Transverse colon (tissue), 4 donors: ENCODE results near the gene GSG1L2.

Experiments used
- EP300 ChIP-seq: sonication (generic); formaldehyde crosslinking; IDR thresholded peaks from one replicate; pipeline ENCODE4 v1.6.1; 2017; ENCODE audit warnings: antibody characterized with exemption, low read depth
- POLR2A ChIP-seq: fragments of 450-650 bp; IDR thresholded peaks from one replicate; pipeline ENCODE4 v1.6.1; 2016; ENCODE audit warnings: antibody characterized with exemption, mild to moderate bottlenecking, moderate library complexity
- POLR2AphosphoS5 ChIP-seq, 3 donors: sonication (generic); formaldehyde crosslinking; IDR thresholded peaks; one replicate each; pipeline ENCODE4 v1.6.1; 2016; ENCODE audit warnings: antibody characterized with exemption in 3 of 3
- TF ChIP-seq, protein P1 (sequence below), 5 experiments: fragments of 200-600 bp in 3 of 5; fragments of 450-650 bp in 2 of 5; sonication (generic) in 3 of 5; IDR thresholded peaks; 1 replicate in 2 of 5; 2 replicates in 3 of 5; pipeline ENCODE4 v1.5.1; 2016 to 2017; ENCODE audit warnings: antibody characterized with exemption in 5 of 5, inconsistent platforms in 3 of 5, mild to moderate bottlenecking in 2 of 5, moderate library complexity in 1 of 5

GRCh38 chr17:9811086-9811485 is 10.8 kb downstream of the GSG1L2 start:
- TF ChIP-seq, protein P1, sequence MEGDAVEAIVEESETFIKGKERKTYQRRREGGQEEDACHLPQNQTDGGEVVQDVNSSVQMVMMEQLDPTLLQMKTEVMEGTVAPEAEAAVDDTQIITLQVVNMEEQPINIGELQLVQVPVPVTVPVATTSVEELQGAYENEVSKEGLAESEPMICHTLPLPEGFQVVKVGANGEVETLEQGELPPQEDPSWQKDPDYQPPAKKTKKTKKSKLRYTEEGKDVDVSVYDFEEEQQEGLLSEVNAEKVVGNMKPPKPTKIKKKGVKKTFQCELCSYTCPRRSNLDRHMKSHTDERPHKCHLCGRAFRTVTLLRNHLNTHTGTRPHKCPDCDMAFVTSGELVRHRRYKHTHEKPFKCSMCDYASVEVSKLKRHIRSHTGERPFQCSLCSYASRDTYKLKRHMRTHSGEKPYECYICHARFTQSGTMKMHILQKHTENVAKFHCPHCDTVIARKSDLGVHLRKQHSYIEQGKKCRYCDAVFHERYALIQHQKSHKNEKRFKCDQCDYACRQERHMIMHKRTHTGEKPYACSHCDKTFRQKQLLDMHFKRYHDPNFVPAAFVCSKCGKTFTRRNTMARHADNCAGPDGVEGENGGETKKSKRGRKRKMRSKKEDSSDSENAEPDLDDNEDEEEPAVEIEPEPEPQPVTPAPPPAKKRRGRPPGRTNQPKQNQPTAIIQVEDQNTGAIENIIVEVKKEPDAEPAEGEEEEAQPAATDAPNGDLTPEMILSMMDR (IDR thresholded peaks at IDR 0.05): no peak
- TF ChIP-seq POLR2A (no peak), EP300 (no peak), POLR2AphosphoS5 (IDR thresholded peaks at IDR 0.05) (no peak)
